Measurements from ENCODE around the gene AICDA. TPM values are rescaled to one million over a fixed set of nuclear protein-coding genes. Genes with fewer than 3 reads are reported as not detected.

Gene AICDA
- total RNA-seq, 4 donors from 2014 or later: not detected

GRCh38 chr12:8648576-8649205, 36.0 kb upstream of the AICDA start:
- H3K9me3 ChIP-seq: no peaks in the 10 kb centered on the region
- no peak overlapping the region for H3K4me3 ChIP-seq
- WGBS: 93% methylated on average over 8 of the region's 8 CpGs
- no peak for DNase-seq (ENCODE audit: extremely low spot score)
- H3K27me3 ChIP-seq: no peaks in the 10 kb centered on the region
- intact Hi-C loops (cut with DNase I): no loop called here
- TF ChIP-seq CTCF (IDR thresholded peaks at IDR 0.05) (no peak), POLR2A (IDR thresholded peaks at IDR 0.05; ENCODE audit: low read depth) (no peak), POLR2AphosphoS5 (IDR thresholded peaks at IDR 0.05) (no peak), EP300 (IDR thresholded peaks at IDR 0.05) (no peak)
- no peaks in the 10 kb centered on the region for H3K36me3 ChIP-seq
- no peak overlapping the region for H3K27ac ChIP-seq (replicated peaks in 1 of 4)
- no peaks in the 10 kb centered on the region for H3K4me1 ChIP-seq

GRCh38 chr12:8647968-8648367, 35.3 kb upstream of the AICDA start:
- 82% methylated on average over 5 of the region's 5 CpGs for WGBS
- H3K9me3 ChIP-seq: no peaks in the 10 kb centered on the region
- H3K4me3 ChIP-seq: no peak overlapping the region
- intact Hi-C loops (cut with DNase I): no loop called here
- no peaks in the 10 kb centered on the region for H3K36me3 ChIP-seq
- no peak for DNase-seq (ENCODE audit: extremely low spot score)
- no peaks in the 10 kb centered on the region for H3K27me3 ChIP-seq
- no peak overlapping the region for H3K27ac ChIP-seq (replicated peaks in 1 of 4)
- no peaks in the 10 kb centered on the region for H3K4me1 ChIP-seq
- TF ChIP-seq POLR2AphosphoS5 (IDR thresholded peaks at IDR 0.05) (no peak), POLR2A (IDR thresholded peaks at IDR 0.05; ENCODE audit: low read depth) (no peak), EP300 (IDR thresholded peaks at IDR 0.05) (no peak), CTCF (IDR thresholded peaks at IDR 0.05) (no peak)

GRCh38 chr12:8644345-8645248, 31.9 kb upstream of the AICDA start:
- H3K27ac ChIP-seq (replicated peaks in 1 of 4): no peak overlapping the region
- TF ChIP-seq CTCF (IDR thresholded peaks at IDR 0.05): no peak
- no peak for TF ChIP-seq EP300 (IDR thresholded peaks at IDR 0.05)
- TF ChIP-seq POLR2AphosphoS5 (IDR thresholded peaks at IDR 0.05): no peak
- no peak for TF ChIP-seq POLR2A (IDR thresholded peaks at IDR 0.05; ENCODE audit: low read depth)
- WGBS: 48% methylated on average over 5 of the region's 5 CpGs
- H3K4me1 ChIP-seq: no peaks in the 10 kb centered on the region
- intact Hi-C loops (cut with DNase I): no loop called here
- no peaks in the 10 kb centered on the region for H3K9me3 ChIP-seq
- no peaks in the 10 kb centered on the region for H3K27me3 ChIP-seq
- DNase-seq (ENCODE audit: extremely low spot score): no peak
- H3K36me3 ChIP-seq: no peaks in the 10 kb centered on the region
- H3K4me3 ChIP-seq: no peak overlapping the region

GRCh38 chr12:8642775-8643174, 30.1 kb upstream of the AICDA start:
- 89% methylated on average over 1 of the region's 1 CpG for WGBS
- no peaks in the 10 kb centered on the region for H3K9me3 ChIP-seq
- no peaks in the 10 kb centered on the region for H3K36me3 ChIP-seq
- H3K4me1 ChIP-seq: no peaks in the 10 kb centered on the region
- intact Hi-C loops (cut with DNase I): no loop called here
- TF ChIP-seq CTCF (IDR thresholded peaks at IDR 0.05) (no peak), POLR2AphosphoS5 (IDR thresholded peaks at IDR 0.05) (no peak), POLR2A (IDR thresholded peaks at IDR 0.05; ENCODE audit: low read depth) (no peak), EP300 (IDR thresholded peaks at IDR 0.05) (no peak)
- no peak for DNase-seq (ENCODE audit: extremely low spot score)
- no peak overlapping the region for H3K27ac ChIP-seq (replicated peaks in 1 of 4)
- no peak overlapping the region for H3K4me3 ChIP-seq
- no peaks in the 10 kb centered on the region for H3K27me3 ChIP-seq

All from esophagus muscularis mucosa (tissue), 4 donors.